Uterus (tissue), 2 donors: ENCODE measurements around the gene C1R.

Source experiments
- CTCF ChIP-seq, 4 experiments: fragments of 200-600 bp in 2 of 4; fragments of 450-650 bp in 2 of 4; sonication (generic) in 2 of 4; IDR thresholded peaks; one replicate each; pipeline ENCODE4 v1.5.1; 2016 to 2019; ENCODE audit warnings: antibody characterized with exemption in 4 of 4, mild to moderate bottlenecking in 2 of 4, moderate library complexity in 1 of 4
- POLR2A ChIP-seq, 2 donors: fragments of 450-650 bp; IDR thresholded peaks; one replicate each; pipeline ENCODE4 v1.6.1; 2016; ENCODE audit warnings: antibody characterized with exemption in 2 of 2, mild to moderate bottlenecking in 1 of 2, moderate library complexity in 1 of 2

- TF ChIP-seq CTCF (IDR thresholded peaks at IDR 0.05) (no peak), POLR2A (IDR thresholded peaks at IDR 0.05) (no peak)
These were observed 25.4 kb upstream of the C1R start for GRCh38 chr12:7117670-7118069.
